Activated B cell treated with CpG ODN at 0.5 μM for 24 hours (primary cell): ENCODE measurements around the gene GSN. TPM values are rescaled to one million over a fixed set of nuclear protein-coding genes. Genes with fewer than 3 reads are reported as not detected.

ENCODE experiments used
- ATAC-seq: fragments of 200-7000 bp; cut with Tn5 transposase; one replicate; pipeline ENCODE4 v1.10.0; 2021; ENCODE audit warnings: low read depth, mild to moderate bottlenecking, moderate library complexity
- CTCF ChIA-PET: fragments of 350-600 bp; sonication (Branson Sonifier 250); formaldehyde crosslinking; loops from one replicate; lab custom pipeline; 2021; ENCODE audit warnings: antibody characterized with exemption; lab: Charles Lee
- POLR2A ChIA-PET: fragments of 350-600 bp; sonication (Branson Sonifier 250); formaldehyde crosslinking; loops from one replicate; lab custom pipeline; 2021; ENCODE audit warnings: antibody characterized with exemption; lab: Charles Lee
- DNase-seq: peaks from one replicate; pipeline ENCODE4 v3.0.0; 2022
- H3K27ac Mint-ChIP-seq: one replicate; pipeline ENCODE4 v1.8.0; 2020; ENCODE audit warnings: mixed read lengths
- H3K27me3 Mint-ChIP-seq: one replicate; pipeline ENCODE4 v1.8.0; 2021; ENCODE audit warnings: mixed read lengths
- H3K36me3 Mint-ChIP-seq: one replicate; pipeline ENCODE4 v1.8.0; 2021; ENCODE audit warnings: low read depth, mixed read lengths
- H3K4me1 Mint-ChIP-seq: one replicate; pipeline ENCODE4 v1.8.0; 2021; ENCODE audit warnings: mixed read lengths
- H3K4me3 Mint-ChIP-seq: one replicate; pipeline ENCODE4 v1.8.0; 2020; ENCODE audit warnings: mild to moderate bottlenecking, mixed read lengths
- H3K9me3 Mint-ChIP-seq: one replicate; pipeline ENCODE4 v1.8.0; 2020; ENCODE audit warnings: mixed read lengths
- CTCF ChIP-seq: fragments of 200-600 bp; IDR thresholded peaks from one replicate; pipeline ENCODE4 v1.8.0; 2022; ENCODE audit warnings: antibody characterized with exemption, mild to moderate bottlenecking
- intact Hi-C: fragments of 100-400 bp; cut with micrococcal nuclease; formaldehyde crosslinking; loops from one replicate; pipeline ENCODE4 v1.15.1; 2024
- total RNA-seq: library from RNA; stranded (reverse); gene quantifications from 2 replicates; pipeline ENCODE4 v1.2.3, GENCODE V29; 2022

GSN gene
- total RNA-seq, 1 donor from 2014 or later, result 26.5 TPM

- intact Hi-C loops, result no loop called here
- H3K27ac Mint-ChIP-seq, result no peak overlapping the region
- POLR2A ChIA-PET, result no interaction called here
- no peaks in the 10 kb centered on the region for H3K4me1 Mint-ChIP-seq
- no peaks in the 10 kb centered on the region for H3K36me3 Mint-ChIP-seq
- CTCF ChIA-PET, result no interaction called here
- DNase-seq (no peak), ATAC-seq (no peak)
- H3K4me3 Mint-ChIP-seq, result no peak overlapping the region
- H3K27me3 Mint-ChIP-seq, result no peaks in the 10 kb centered on the region
- no peak for TF ChIP-seq CTCF
- no peaks in the 10 kb centered on the region for H3K9me3 Mint-ChIP-seq
Measured at GRCh38 chr9:121261755-121262154, 6.2 kb upstream of the GSN start.

- H3K4me3 Mint-ChIP-seq, result no peak overlapping the region
- ChIA-PET CTCF (no interaction called here), POLR2A (interaction anchor here (0.9 kb wide), 1 partner anchor 16 kb away, joined by 3 read pairs; no protein-coding TSS in a partner anchor)
- H3K27ac Mint-ChIP-seq, result no peak overlapping the region
- no peak for TF ChIP-seq CTCF
- intact Hi-C loops, result no loop called here
- no peaks in the 10 kb centered on the region for H3K27me3 Mint-ChIP-seq
- ATAC-seq (no peak), DNase-seq (no peak)
- H3K9me3 Mint-ChIP-seq, result no peaks in the 10 kb centered on the region
- peaks cover 2% of the 10 kb centered on the region for H3K4me1 Mint-ChIP-seq
- no peaks in the 10 kb centered on the region for H3K36me3 Mint-ChIP-seq
Measured at GRCh38 chr9:121262423-121262822, 5.5 kb upstream of the GSN start.

- CTCF ChIA-PET, result no interaction called here
- no peak for TF ChIP-seq CTCF
- no peaks in the 10 kb centered on the region for H3K36me3 Mint-ChIP-seq
- no peaks in the 10 kb centered on the region for H3K27me3 Mint-ChIP-seq
- peaks cover 4% of the 10 kb centered on the region for H3K4me1 Mint-ChIP-seq
- no peak overlapping the region for H3K27ac Mint-ChIP-seq
- ATAC-seq, result no peak
- H3K9me3 Mint-ChIP-seq, result no peaks in the 10 kb centered on the region
- intact Hi-C loops, result no loop called here
- POLR2A ChIA-PET, result interaction anchor here (0.9 kb wide), 1 partner anchor 16 kb away, joined by 3 read pairs; no protein-coding TSS in a partner anchor
- no peak overlapping the region for H3K4me3 Mint-ChIP-seq
- DNase-seq, result no peak
Measured at GRCh38 chr9:121262953-121263352, 5.0 kb upstream of the GSN start.

- CTCF ChIA-PET, result no interaction called here
- DNase-seq (no peak), ATAC-seq (no peak)
- no peak for TF ChIP-seq CTCF
- peaks cover 28% of the 10 kb centered on the region for H3K4me1 Mint-ChIP-seq
- H3K9me3 Mint-ChIP-seq, result no peaks in the 10 kb centered on the region
- H3K27me3 Mint-ChIP-seq, result no peaks in the 10 kb centered on the region
- no peak overlapping the region for H3K27ac Mint-ChIP-seq
- intact Hi-C loops, result loop anchor here (5.0 kb wide), 1 partner anchor 101 kb away; no protein-coding TSS in a partner anchor
- peak overlapping the region; percentile 4 for H3K4me3 Mint-ChIP-seq
- POLR2A ChIA-PET, result no interaction called here
- no peaks in the 10 kb centered on the region for H3K36me3 Mint-ChIP-seq
Measured at GRCh38 chr9:121266356-121266755, 1.6 kb upstream of the GSN start.

- Mint-ChIP-seq H3K4me3 (peak overlapping the region; percentile 84), H3K36me3 (no peaks in the 10 kb centered on the region), H3K27me3 (no peaks in the 10 kb centered on the region), H3K4me1 (peaks cover 34% of the 10 kb centered on the region), H3K27ac (no peak overlapping the region), H3K9me3 (no peaks in the 10 kb centered on the region)
- intact Hi-C loops, result loop anchor here (5.0 kb wide), 1 partner anchor 100 kb away; no protein-coding TSS in a partner anchor
- POLR2A ChIA-PET, result interaction anchor here (1.3 to 1.7 kb wide), 2 partner anchors 18 to 65 kb away, joined by 3 to 10 read pairs; partner anchors contain the start of gene RAB14
- ATAC-seq (no peak), DNase-seq (no peak)
- TF ChIP-seq CTCF, result no peak
- CTCF ChIA-PET, result interaction anchor here (0.8 to 2.8 kb wide), 3 partner anchors 11 to 250 kb away, joined by 3 to 14 read pairs (median 5); no protein-coding TSS in a partner anchor
Measured at GRCh38 chr9:121266906-121267650, 884 bp upstream of the GSN start.
